GM12878 (cell line): ENCODE results near the gene PPFIA4. TPM values are rescaled to one million over a fixed set of nuclear protein-coding genes. Genes with fewer than 3 reads are reported as not detected.

Experiments
- ATF3 ChIP-seq: IDR thresholded peaks from 2 replicates; pipeline ENCODE4 v1.6.1; 2011; ENCODE audit warnings: low read depth, mild to moderate bottlenecking, low read length, moderate library complexity, borderline replicate concordance; ENCODE audit errors: extremely low read depth
- BMI1 ChIP-seq: fragments of 450-650 bp; IDR thresholded peaks from 2 replicates; pipeline ENCODE4 v1.6.1; 2016; ENCODE audit warnings: mild to moderate bottlenecking, moderate library complexity, borderline replicate concordance
- BRCA1 ChIP-seq: IDR thresholded peaks from 2 replicates; pipeline ENCODE4 v1.6.1; 2011; ENCODE audit warnings: low read depth, low read length, improper control_type of control experiment
- CHD1 ChIP-seq: IDR thresholded peaks from 2 replicates; pipeline ENCODE4 v1.6.1; 2012; ENCODE audit warnings: low read depth, low read length, improper control_type of control experiment
- EGR1 ChIP-seq, 2 experiments: IDR thresholded peaks; 1 replicate in 1 of 2; 2 replicates in 1 of 2; pipeline ENCODE4 v1.6.1; 2011 to 2012; ENCODE audit warnings: low read depth in 2 of 2, low read length in 2 of 2, borderline replicate concordance in 1 of 2, mild to moderate bottlenecking in 1 of 2, moderate library complexity in 1 of 2
- EP300 ChIP-seq, 2 experiments: fragments of 150-350 bp in 1 of 2; IDR thresholded peaks; 2 replicates each; pipeline ENCODE4 v1.6.1; 2011 to 2012; ENCODE audit warnings: low read depth in 2 of 2, low read length in 2 of 2, borderline replicate concordance in 1 of 2, improper control_type of control experiment in 1 of 2, inconsistent platforms in 1 of 2; ENCODE audit not compliant: control insufficient read depth in 1 of 2
- IKZF1 ChIP-seq: fragments of 450-650 bp; conservative IDR thresholded peaks from 2 replicates; pipeline ENCODE4 v1.6.1; 2017; ENCODE audit warnings: antibody characterized with exemption, mild to moderate bottlenecking
- MLLT1 ChIP-seq: fragments of 450-650 bp; IDR thresholded peaks from 2 replicates; pipeline ENCODE4 v1.6.1; 2016; ENCODE audit warnings: mild to moderate bottlenecking
- PAX5 ChIP-seq: IDR thresholded peaks from 2 replicates; pipeline ENCODE4 v1.6.1; 2011; ENCODE audit warnings: low read depth, low read length, borderline replicate concordance
- POLR2AphosphoS2 ChIP-seq: IDR thresholded peaks from 2 replicates; pipeline ENCODE4 v1.6.1; 2011; ENCODE audit warnings: low read depth, mild to moderate bottlenecking, low read length, improper control_type of control experiment, moderate library complexity
- RAD21 ChIP-seq: IDR thresholded peaks from 2 replicates; pipeline ENCODE4 v1.6.1; 2011; ENCODE audit warnings: mild to moderate bottlenecking, low read depth, low read length, moderate library complexity; ENCODE audit not compliant: insufficient read depth
- RBBP5 ChIP-seq: fragments of 200-600 bp; sonication (generic); conservative IDR thresholded peaks from 2 replicates; pipeline ENCODE4 v1.6.1; 2016
- SPI1 ChIP-seq: IDR thresholded peaks from 2 replicates; pipeline ENCODE4 v1.6.1; 2011; ENCODE audit warnings: low read depth, mild to moderate bottlenecking, low read length, moderate library complexity, borderline replicate concordance; ENCODE audit not compliant: insufficient read depth
- USF2 ChIP-seq: IDR thresholded peaks from 2 replicates; pipeline ENCODE4 v1.6.1; 2011; ENCODE audit warnings: low read depth, low read length, improper control_type of control experiment, borderline replicate concordance
- WRNIP1 ChIP-seq: IDR thresholded peaks from 2 replicates; pipeline ENCODE4 v1.6.1; 2011; ENCODE audit warnings: low read depth, low read length, improper control_type of control experiment, borderline replicate concordance
- YBX1 ChIP-seq: fragments of 450-650 bp; IDR thresholded peaks from 2 replicates; pipeline ENCODE4 v1.6.1; 2016; ENCODE audit warnings: antibody characterized with exemption
- ZBED1 ChIP-seq: IDR thresholded peaks from 2 replicates; pipeline ENCODE4 v1.6.1; 2016; ENCODE audit warnings: borderline replicate concordance
- ZBTB4 ChIP-seq: fragments of 450-650 bp; formaldehyde crosslinking; IDR thresholded peaks from 2 replicates; pipeline ENCODE4 v1.4.0; 2022; ENCODE audit warnings: mild to moderate bottlenecking, moderate library complexity
- polyA plus RNA-seq, 11 experiments: library from polyadenylated mRNA; depleted of rRNA in 4 of 11; unstranded in 6 of 11; stranded (reverse) in 5 of 11; fragments of >200 nt; fragmentation: Nextera tagmentation in 4 of 11; fragmentation: Illumina TruSeq in 1 of 11; extraction: Ambion mirVana in 4 of 11; extraction: Trizol in 1 of 11; gene quantifications; 1 replicate in 1 of 11; 2 replicates in 10 of 11; pipeline versions ENCODE4 v1.2.1 to v1.2.3, GENCODE V29; 2011 to 2016; ENCODE audit warnings: inconsistent platforms in 2 of 11, missing spikeins in 2 of 11, low read depth in 1 of 11
- total RNA-seq, 4 experiments: library from RNA; depleted of rRNA in 3 of 4; stranded (reverse); fragments of >200 nt in 3 of 4; fragmentation: Illumina TruSeq in 1 of 4; extraction: Trizol in 1 of 4; gene quantifications; 2 replicates each; pipeline versions ENCODE4 v1.2.1 to v1.2.3, GENCODE V29; 2013 to 2021
- TF ChIP-seq, protein P1 (sequence below): fragments of 450-650 bp; IDR thresholded peaks from 2 replicates; pipeline ENCODE4 v1.6.1; 2017; ENCODE audit warnings: mild to moderate bottlenecking, low read depth, inconsistent platforms; ENCODE audit not compliant: poor library complexity, severe bottlenecking

The PPFIA4 gene
- total and polyA plus RNA-seq, 10 of the 15 experiments (the other 5 are each of a cell fraction or from before 2014, with no cell fraction given), result 0.02 to 19.7 (median 0.34) TPM; not detected in 1

GRCh38 chr1:203026031-203026665 is at the start of gene PPFIA4 (continued):
- no peak for TF ChIP-seq RAD21
- 0 out of 2 replicates have a peak, but pooled peaks have one; percentile 1 for TF ChIP-seq BMI1
- TF ChIP-seq PAX5, result 0 out of 2 replicates have a peak, but pooled peaks have one; percentile 41
- 0 out of 2 replicates have a peak, but pooled peaks have one; percentile 58 for TF ChIP-seq POLR2AphosphoS2
- no peak for TF ChIP-seq EP300 (IDR thresholded peaks at IDR 0.05; ENCODE audit: borderline replicate concordance in 1 of 2, control insufficient read depth in 1 of 2, low read depth in 2 of 2, low read length in 2 of 2)
- TF ChIP-seq SPI1, result no peak
- peak; percentile 100 for TF ChIP-seq MLLT1
- TF ChIP-seq IKZF1, result peak; percentile 47; the same call in 1 of the 2 replicates
- TF ChIP-seq CHD1, result no peak
- no peak for TF ChIP-seq ZBED1
- TF ChIP-seq YBX1, result no peak
- TF ChIP-seq ATF3, result peak; percentile 60; the same call in 1 of the 2 replicates
- TF ChIP-seq RBBP5, result no peak
- no peak for TF ChIP-seq BRCA1
- peak in 1 of 2 experiments; percentile 73; a peak in 2 of 3 replicates for TF ChIP-seq EGR1 (IDR thresholded peaks at IDR 0.05; ENCODE audit: borderline replicate concordance in 1 of 2, low read depth in 2 of 2, low read length in 2 of 2)
- TF ChIP-seq, protein P1, sequence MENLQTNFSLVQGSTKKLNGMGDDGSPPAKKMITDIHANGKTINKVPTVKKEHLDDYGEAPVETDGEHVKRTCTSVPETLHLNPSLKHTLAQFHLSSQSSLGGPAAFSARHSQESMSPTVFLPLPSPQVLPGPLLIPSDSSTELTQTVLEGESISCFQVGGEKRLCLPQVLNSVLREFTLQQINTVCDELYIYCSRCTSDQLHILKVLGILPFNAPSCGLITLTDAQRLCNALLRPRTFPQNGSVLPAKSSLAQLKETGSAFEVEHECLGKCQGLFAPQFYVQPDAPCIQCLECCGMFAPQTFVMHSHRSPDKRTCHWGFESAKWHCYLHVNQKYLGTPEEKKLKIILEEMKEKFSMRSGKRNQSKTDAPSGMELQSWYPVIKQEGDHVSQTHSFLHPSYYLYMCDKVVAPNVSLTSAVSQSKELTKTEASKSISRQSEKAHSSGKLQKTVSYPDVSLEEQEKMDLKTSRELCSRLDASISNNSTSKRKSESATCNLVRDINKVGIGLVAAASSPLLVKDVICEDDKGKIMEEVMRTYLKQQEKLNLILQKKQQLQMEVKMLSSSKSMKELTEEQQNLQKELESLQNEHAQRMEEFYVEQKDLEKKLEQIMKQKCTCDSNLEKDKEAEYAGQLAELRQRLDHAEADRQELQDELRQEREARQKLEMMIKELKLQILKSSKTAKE, result peak; percentile 21
- no peak for TF ChIP-seq WRNIP1
- TF ChIP-seq ZBTB4, result 0 out of 2 replicates have a peak, but pooled peaks have one; percentile 2
- peak; percentile 64 for TF ChIP-seq USF2
